ELF-1 (cell line): ENCODE results near the gene BTBD3.

Source experiments
- DNase-seq: peaks from one replicate; pipeline ENCODE4 v3.0.0-alpha.2; 2016; ENCODE audit warnings: low read depth, low spot score

Gene BTBD3

DNA sequence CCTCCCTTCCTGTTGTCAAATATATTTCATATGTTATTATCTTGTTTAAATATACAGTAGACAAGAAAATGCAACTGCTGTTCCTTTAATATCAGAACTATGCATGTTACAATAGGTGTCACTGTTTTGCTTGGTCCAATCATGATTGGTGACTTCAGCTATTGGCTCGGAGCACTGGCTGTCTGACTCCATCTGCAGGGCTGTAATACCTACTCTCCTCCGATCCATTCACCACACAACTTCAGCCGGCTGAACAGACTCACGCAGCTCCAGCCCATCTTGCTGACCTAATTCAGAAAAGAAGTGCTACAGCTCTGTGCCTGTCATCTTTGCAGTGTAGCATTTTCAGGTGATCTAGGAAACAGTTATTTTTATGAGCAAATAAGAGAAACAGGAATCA is at the start of gene BTBD3:
BTBD3 (plus strand) TSS at position 231 of the 400 bp plus-strand sequence. CDS start 383 bp downstream, outside the sequence.
- DNase-seq = no peak

DNA sequence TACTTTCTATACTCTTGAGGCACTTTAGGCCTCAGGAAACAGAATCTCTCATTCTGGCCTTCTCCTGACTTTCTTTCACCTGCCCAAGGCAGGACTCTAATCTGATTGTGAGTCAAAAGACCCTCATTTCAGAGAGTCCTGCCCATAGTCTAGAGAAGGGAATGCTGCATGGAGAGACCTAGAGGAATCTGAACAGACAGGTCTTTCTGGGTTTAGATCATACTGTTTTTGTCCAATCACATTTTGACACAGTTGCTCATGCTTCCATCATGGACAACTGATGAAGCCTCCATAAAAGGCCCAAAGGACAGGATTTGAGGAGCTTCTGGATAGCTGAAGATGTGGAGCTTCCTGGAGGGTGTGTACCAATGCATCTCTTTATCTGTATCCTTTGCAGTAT is 48.1 kb upstream of the BTBD3 start:
- DNase-seq = peak; percentile 47

DNA sequence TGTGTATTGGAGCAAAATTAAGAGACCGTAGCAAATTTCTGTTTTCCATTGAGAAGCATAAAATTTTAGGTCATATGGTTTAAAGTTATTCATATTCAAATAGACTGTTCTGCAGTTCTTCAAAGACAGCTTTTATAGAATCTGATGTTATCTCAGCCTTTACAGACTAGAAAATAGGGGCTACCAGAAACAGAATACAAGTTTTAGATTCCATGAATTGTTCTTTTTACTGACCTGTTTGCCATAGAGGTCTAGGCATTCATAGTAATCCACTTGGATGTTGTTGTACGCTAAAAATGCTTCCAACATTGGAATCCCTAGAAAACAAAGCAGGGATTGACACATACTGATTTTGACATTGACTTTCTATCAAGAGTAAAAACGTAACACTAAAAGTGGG is 47.3 kb upstream of the BTBD3 start:
- DNase-seq = no peak

DNA sequence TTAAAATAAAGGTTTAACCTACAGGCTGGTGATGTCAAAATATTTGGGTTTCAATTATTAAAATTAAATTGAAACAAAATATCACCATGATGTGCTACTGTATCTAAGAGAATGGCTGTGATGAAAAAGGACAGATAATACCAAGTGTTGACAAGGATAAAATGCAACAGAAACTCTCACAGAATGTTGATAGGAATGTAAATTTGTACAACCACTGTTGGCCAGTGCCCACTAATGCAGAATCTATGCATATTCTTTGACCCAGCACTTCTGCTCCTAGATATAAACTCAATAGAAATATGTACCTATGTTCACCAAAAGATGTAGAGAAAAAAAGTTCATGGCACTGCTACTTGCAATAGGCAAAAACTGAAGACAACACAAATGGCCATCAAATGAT is 41.1 kb upstream of the BTBD3 start:
- no peak for DNase-seq

DNA sequence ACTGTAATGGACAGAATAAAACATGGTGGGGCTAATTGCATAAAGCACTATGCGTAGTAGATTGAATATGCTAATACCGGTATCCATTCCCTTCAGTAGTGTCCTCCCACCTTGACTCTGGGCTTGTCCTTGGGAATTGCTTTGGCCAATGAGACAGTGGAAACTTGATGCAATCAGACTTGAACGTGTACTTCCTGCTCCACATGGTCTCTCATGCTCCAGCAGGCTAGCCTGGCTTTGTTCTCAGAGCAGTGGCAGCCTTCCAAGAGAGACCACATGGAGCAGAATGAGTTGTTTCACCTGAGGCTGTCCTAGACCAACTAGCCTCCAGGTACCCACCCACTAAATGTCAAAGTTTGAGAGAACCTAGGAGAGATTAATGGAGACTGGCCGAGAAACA is 37.0 kb upstream of the BTBD3 start:
- no peak for DNase-seq

DNA sequence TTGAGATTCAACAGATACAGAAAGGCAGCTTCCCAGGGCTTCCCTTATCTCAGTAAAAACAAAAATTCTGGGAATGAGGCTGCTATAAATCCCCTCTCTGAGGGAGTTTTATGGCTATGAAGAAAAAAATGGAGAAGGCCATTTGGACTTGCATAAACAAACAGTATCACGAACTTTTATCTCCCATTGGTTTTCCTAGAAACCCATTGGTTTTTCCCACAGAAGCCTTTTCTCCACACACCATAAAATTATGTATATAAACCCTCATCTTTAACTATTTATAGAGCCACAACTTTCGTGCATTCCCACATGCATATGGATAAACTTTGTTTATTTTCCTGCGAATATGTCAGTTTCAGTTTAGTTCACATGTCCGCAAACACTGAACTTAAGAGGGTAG is 36.2 kb upstream of the BTBD3 start:
- DNase-seq = no peak

DNA sequence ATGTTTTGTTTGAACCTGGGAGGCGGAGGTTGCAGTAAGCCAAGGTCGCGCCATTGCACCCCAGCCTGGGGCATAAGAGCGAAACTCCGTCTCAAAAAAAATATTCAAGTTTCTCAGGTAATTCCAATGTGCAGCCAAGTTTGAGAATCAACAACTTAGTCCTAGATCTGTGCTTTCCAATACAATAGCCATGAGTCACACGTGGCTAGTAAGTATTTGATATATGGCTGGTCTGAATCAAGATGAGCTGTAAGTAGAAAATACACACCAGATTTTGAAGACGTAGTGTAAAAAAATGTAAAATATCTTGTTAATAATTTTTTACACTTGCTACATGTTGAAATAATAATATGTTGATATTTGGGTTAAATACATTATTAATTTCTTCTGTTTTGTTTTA is 35.0 kb upstream of the BTBD3 start:
- no peak for DNase-seq

DNA sequence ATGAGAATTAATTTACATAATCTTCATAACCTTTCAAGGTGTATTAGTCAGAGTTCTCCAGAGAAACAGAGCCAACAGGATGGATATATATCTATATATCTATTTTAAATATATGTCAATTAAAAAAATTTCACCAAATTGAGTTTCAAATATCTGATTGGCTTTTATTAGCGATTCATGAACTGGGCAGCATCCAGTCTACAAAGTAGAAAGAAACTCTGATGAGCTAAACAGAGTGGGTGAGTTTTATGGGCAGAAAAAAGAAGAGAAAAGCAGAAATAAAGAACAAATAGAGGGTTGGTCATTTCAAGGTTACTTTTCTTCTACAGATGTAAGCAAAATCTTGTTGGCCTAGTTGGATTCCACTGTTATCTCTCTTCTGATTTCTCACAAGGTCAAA is 29.0 kb upstream of the BTBD3 start:
- DNase-seq = no peak

DNA sequence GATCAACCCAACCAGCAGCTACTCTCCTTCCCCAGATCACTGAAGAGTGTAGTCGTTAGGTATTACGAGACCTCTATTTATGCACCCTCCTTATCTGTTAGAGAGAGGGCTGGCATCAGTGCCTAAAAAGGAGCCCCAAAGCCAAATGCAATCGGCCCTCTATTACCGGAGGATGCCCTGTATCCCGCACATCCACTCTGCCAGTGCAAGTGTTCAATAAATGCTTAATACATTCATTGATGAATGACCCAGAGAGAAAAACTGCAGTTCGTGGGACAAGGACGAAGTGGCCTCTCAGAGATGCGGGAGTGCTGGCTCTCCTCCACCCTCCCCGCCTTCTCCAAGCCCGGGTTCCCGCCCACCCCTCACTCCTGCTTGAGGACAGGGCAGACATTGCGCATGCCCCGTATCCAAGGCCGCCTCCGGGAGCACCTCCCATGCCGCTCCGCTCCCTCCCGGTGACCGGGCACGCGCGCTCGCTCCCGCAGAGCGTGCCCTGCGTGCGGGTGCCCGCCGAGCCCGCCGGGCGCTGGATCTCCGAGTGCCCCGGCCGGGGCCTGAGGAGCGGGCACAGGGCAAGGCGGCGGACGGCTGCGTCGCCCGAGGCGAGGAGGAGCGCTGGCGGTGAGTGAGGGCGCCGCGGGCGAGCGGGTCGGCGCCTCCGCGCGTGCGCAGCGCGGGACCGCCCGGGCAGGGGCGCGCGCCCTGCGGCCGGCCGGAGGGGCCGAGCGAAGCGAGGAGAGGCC is 27.2 kb upstream of the BTBD3 start:
- DNase-seq = peak; percentile 96

DNA sequence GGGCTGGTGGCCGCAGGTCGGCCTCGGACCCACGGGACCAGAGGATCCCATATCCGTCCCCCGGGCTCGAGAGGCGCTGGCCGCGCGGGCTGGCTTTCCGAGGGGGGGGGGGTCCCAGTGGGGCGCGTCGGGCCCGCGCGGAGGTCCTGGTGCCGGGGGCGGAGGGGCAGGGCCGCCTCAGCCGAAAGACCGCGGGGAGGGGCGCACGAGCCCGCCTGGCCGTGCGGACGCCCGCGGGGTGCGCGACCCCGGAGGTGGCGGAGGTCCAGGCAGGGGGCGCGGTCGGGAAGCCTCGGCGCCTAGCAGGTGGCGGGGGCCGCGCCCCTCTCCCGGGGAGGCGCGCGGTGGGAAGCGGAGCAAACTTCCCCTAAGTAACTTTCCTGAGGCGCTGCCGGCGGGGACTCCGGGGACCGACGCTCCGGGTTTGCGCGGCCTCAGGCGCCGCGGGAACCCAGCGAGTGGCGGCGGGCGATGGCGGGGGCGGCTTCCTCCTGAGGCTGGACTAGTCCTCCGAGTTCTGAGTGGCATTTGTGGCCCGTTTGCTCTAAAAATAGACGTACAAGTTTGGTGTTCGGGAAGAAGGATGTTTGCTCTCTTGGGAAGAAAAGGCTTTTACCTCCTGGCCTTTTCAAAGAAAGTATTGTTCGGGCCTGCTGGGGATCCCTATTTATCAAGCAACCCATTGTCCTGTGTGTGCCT is 26.5 kb upstream of the BTBD3 start:
- DNase-seq = peak; percentile 57

DNA sequence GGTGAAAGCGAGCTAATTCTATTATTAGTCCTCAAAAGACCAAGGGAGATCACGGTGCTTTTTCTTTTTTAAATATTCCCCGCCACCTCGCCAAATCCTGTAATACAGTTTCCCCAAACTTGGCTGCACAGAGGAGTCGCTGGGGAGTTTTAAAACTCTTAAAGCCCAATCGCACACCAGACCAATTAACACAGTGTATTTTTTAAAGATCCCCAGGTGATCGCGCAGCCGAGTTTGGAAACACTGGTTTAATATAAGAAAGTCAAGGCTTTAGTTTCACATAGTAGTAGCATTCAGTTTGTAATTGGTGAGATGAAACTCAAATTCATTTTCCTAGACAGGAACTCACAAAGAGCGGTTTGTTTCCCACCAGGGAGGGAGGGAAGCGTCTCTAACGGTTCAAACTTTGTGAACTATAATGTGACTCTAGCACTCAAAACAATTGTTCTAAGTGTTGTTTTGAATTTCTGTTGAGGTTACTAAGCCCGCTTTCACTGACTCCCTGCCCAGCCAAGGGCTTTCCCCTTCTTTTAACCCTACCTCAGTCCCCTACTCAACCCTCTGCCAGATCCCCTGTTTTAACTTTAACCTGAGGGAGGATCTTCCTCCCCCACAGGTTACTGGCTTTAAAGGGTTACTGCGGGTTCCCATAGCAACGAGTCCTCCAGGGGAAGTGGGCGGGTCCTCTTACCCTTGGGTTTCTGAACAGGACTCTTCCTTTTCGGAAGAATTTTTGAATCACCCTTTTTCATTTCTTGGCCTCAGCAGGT is 25.7 kb upstream of the BTBD3 start:
- DNase-seq = peak; percentile 89

DNA sequence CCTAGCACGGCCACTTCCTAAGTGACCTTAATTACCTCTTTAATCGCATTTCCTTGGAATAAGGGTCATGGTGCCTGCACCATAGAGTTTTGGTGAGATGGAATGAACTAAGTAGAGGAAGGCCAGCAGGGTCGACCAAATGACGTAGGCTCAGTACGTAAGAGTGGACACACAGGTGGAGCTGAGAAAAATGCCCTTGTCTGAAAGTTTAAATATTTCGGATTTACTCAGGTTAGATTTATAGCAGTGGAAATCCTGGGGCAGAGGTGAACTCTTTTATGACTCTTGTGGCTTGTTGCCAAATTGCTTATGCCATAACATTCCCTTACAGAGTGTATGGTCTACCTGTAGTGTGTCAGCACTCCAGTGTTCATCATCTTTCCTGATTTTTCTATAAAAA is 23.6 kb upstream of the BTBD3 start:
- no peak for DNase-seq

DNA sequence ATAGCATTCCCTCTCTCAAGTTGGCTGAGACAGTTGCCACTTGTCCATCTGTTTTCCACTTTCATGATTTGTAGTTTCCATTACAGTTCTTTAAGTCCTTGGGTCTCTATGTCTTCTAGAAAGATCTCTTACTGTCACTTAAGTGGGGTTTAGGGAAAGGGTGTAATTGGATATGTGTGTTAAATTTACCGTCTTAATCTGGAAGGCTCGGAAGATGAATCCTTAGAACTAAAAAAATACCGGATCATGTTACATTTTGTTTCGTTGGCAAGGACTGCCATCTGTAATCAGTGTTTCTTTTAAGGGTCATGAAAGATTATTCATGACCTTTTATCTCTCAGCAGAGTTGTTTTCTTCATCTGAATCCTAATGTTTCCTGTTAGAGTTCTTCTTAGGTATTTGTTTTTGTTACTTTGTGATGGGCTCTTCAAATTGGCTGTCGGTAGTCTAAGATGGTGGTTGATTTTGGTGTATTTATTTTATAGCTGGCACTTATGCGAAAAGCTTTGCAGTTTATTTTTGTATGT is 21.8 kb upstream of the BTBD3 start:
- DNase-seq = no peak

DNA sequence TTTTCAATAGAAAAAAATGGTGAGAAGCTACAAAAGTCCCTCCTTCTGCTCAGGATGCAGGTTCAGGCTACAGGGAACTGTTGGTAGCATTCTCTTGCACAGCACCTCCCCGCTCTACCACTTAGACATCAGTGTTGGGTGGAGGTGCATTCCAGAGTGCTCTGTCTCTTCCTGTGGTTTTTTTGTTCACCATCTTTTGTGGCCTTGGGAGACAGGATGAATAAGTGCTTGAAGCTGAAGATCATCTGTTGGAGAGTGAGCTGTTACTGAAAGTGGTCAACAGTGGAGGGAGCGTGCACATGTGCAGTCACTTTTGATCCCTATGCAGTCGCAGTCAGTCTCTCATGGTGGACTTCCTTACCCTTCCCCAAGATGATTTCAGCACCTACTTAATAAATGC is 16.6 kb upstream of the BTBD3 start:
- DNase-seq = no peak

DNA sequence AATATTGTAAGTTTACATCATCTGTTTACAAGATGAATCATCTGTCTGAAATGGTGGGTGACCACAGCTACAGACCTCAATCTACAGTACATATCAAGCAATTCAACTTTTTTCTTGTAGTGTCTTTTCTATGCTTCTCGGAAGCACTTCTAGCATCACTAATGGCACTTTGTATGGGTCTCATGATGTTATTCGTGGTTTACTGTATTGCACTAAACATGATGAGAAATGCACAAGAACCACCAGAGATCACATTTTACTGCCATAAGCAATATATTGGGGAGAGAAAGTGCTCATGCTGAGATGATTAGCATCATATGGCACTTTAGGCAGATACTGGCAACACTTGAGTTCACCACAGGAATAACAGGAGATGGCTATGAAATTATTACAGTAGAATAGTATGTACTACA is 15.4 kb upstream of the BTBD3 start:
- DNase-seq = no peak

DNA sequence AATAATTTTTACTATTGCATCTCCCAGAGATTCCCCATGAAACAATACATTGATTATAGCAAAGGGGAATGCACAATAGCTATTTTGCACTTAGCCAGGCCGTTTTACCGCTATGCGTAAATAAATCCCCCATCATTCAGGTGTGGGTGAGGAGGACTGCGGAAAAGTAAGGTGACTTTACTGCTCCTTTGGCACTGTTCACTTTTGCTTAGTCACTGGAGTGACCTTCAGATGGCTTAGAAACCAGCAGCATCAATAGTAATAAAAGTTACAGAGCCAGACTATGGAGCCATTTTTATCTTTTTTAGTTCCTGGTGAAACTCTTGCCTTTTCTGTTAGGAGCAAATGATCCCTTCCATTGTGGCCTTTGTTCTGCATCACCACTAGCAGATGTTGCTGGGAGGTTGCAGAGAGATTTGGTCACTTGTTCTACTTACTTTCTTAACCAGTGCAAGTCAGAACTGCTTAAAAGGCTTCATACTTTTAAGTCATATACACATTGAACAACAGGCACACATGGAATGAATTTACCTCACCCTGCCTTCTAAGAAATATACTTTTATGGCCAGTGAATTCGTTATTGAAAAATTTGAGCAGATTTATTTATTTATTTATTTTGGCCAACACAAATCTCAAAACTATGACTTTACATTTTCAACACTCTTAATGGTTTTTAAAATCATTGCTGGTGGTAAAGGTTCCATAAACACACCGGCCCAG is 12.1 kb upstream of the BTBD3 start:
- no peak for DNase-seq

DNA sequence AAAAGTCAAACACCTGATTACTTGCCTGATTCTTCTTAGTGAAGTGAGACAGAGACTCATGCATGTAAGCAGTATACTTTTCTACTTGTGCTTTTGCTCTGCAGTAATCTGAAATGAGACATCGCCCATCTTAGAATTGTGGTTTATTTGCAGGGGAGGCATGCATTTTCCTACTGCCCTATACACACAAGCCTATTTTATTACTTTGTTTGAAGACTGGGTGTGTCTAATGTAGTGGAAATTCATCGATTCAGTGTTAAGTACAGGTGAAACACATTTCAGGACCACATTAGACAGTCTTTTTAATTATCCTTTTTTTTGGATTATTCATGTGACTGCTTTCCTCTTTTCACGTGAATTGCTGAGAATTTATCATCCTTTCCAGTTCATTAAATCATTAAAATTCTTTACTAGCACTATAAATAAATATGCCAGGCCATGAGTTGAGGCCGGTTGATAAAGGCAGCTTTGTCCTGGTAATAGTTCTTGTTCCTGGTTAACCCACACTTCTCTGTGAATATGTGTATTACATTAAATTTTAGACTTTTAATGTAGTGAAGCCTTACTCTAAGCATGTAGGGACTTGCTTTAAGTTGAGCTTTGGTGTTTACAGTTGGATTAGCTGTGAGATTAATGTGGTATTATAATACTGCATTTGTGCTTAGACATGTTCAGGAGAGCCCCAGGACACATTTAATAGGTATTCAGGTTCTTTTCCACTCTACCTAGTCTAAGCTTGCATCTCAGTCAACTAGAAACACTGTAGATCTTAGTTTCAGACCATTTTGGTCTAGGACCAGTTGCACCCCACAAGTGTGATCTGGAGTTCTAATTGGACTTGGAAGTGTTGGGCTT is 10.8 kb upstream of the BTBD3 start:
- DNase-seq = no peak

DNA sequence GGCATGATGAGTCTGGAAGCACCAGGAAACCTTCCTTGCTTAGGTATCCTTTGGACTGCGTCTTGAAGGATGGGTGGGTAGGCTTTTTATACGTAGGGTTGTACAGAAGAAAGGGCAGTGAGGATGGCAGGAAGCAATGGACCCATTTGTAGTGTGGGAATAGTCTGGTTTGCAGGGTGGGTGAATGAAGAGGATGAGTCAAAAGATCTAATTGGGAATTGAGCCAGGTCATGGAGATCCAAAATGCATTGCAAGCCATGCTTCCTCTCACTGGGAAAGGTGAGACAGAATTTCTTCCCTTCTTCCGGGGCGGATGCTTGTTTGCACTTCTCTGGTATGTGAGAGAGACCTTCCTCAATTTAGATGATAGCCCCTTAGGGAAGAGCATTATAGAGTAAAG is 10.1 kb upstream of the BTBD3 start:
- DNase-seq = no peak

DNA sequence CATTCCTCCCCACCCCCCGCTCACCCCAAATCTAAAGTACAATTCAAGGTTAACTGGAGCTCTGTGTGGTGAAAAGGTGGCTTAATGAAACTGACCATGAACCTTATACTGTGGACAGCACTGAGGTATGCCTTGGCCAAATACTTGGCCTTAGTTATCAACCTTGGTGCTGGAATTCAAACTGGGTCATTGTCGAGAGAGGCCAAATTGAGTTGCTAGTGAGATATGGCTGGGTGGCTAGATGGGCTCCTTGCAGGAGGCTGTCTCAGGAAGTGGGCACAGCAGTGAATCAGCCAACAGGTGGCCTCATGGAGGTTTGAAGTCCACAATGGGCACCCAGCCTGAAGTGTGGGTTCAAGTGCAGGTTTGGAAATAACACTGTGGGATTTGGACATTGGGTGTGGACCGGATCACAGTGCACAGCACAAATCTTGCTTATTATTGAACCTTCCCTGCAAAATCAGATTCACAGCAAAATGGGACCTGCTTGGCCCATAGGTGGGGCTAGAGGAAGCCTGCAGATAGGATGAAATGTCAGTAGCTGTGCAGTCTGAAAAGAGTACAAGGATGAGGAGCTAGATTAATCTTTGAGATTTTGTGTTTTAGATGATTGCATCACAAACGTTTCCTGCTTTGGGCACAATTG is 5.6 kb upstream of the BTBD3 start:
- no peak for DNase-seq
